WTC11 (cell line): Measurements from ENCODE around the gene OSCAR. TPM values are rescaled to one million over a fixed set of nuclear protein-coding genes. Genes with fewer than 3 reads are reported as not detected.

Experiments used
- ATAC-seq: fragments of 200-7000 bp; cut with Tn5 transposase; 2 replicates; pipeline ENCODE4 v1.10.0; 2021; ENCODE audit warnings: mild to moderate bottlenecking, moderate library complexity
- CTCF ChIA-PET: fragments of 300-600 bp; sonication (Branson Sonifier 250); formaldehyde crosslinking; loops from one replicate; lab custom pipeline; 2021; ENCODE audit warnings: antibody characterized with exemption; lab: Charles Lee
- POLR2A ChIA-PET: fragments of 350-600 bp; sonication (Branson Sonifier 250); formaldehyde crosslinking; loops from one replicate; lab custom pipeline; 2021; ENCODE audit warnings: antibody characterized with exemption; lab: Charles Lee
- DNase-seq: peaks from one replicate; pipeline ENCODE4 v3.0.0; 2021; ENCODE audit warnings: low spot score
- H3K27ac Mint-ChIP-seq: 2 replicates; pipeline ENCODE4 v1.8.0; 2021; ENCODE audit warnings: mixed read lengths
- H3K27me3 Mint-ChIP-seq: 2 replicates; pipeline ENCODE4 v1.8.0; 2021; ENCODE audit warnings: low read depth, mild to moderate bottlenecking, moderate library complexity, mixed read lengths
- H3K36me3 Mint-ChIP-seq: 2 replicates; pipeline ENCODE4 v1.8.0; 2021; ENCODE audit warnings: mixed read lengths
- H3K4me1 Mint-ChIP-seq: 2 replicates; pipeline ENCODE4 v1.8.0; 2022; ENCODE audit warnings: mixed read lengths
- H3K4me3 Mint-ChIP-seq: 2 replicates; pipeline ENCODE4 v1.8.0; 2021; ENCODE audit warnings: mild to moderate bottlenecking, moderate library complexity, mixed read lengths
- H3K9me3 Mint-ChIP-seq: 2 replicates; pipeline ENCODE4 v1.8.0; 2021; ENCODE audit warnings: mixed read lengths
- ARID4B ChIP-seq: sonication (generic); formaldehyde crosslinking; IDR thresholded peaks from 2 replicates; pipeline ENCODE4 v1.8.0; 2023; ENCODE audit warnings: missing genetic modification reagents, mild to moderate bottlenecking, borderline replicate concordance
- ATF2 ChIP-seq: sonication (generic); formaldehyde crosslinking; IDR thresholded peaks from 2 replicates; pipeline ENCODE4 v1.8.1; 2022; ENCODE audit warnings: low read depth, missing genetic modification reagents, borderline replicate concordance
- CBFB ChIP-seq: sonication (generic); formaldehyde crosslinking; IDR thresholded peaks from 2 replicates; pipeline ENCODE4 v1.8.1; 2022; ENCODE audit warnings: mild to moderate bottlenecking, low read depth, missing genetic modification reagents
- CREM ChIP-seq: sonication (generic); formaldehyde crosslinking; IDR thresholded peaks from 2 replicates; pipeline ENCODE4 v1.8.1; 2022; ENCODE audit warnings: mild to moderate bottlenecking, missing genetic modification reagents, moderate library complexity
- E2F1 ChIP-seq: sonication (generic); formaldehyde crosslinking; IDR thresholded peaks from 2 replicates; pipeline ENCODE4 v1.8.0; 2022; ENCODE audit warnings: mild to moderate bottlenecking, missing genetic modification reagents
- E2F4 ChIP-seq: sonication (generic); formaldehyde crosslinking; IDR thresholded peaks from 2 replicates; pipeline ENCODE4 v1.8.1; 2022; ENCODE audit warnings: low read depth, mild to moderate bottlenecking, moderate library complexity, missing genetic modification reagents, borderline replicate concordance
- FOXJ3 ChIP-seq: sonication (generic); formaldehyde crosslinking; IDR thresholded peaks from 2 replicates; pipeline ENCODE4 v1.9.0; 2021; ENCODE audit warnings: missing genetic modification reagents, mild to moderate bottlenecking, borderline replicate concordance
- JUN ChIP-seq: sonication (generic); formaldehyde crosslinking; IDR thresholded peaks from 2 replicates; pipeline ENCODE4 v1.8.0; 2023; ENCODE audit warnings: mild to moderate bottlenecking, missing genetic modification reagents
- MYBL2 ChIP-seq: sonication (generic); formaldehyde crosslinking; IDR thresholded peaks from 2 replicates; pipeline ENCODE4 v1.8.1; 2023; ENCODE audit warnings: mild to moderate bottlenecking, moderate library complexity, missing genetic modification reagents
- NFYB ChIP-seq: sonication (generic); formaldehyde crosslinking; conservative IDR thresholded peaks from 2 replicates; pipeline ENCODE4 v1.8.0; 2022; ENCODE audit warnings: low read depth, missing genetic modification reagents
- NR2C2 ChIP-seq: sonication (generic); formaldehyde crosslinking; IDR thresholded peaks from 2 replicates; pipeline ENCODE4 v1.8.0; 2022; ENCODE audit warnings: mild to moderate bottlenecking, missing genetic modification reagents
- SMAD4 ChIP-seq: sonication (generic); formaldehyde crosslinking; IDR thresholded peaks from 2 replicates; pipeline ENCODE4 v1.8.0; 2022; ENCODE audit warnings: mild to moderate bottlenecking, missing genetic modification reagents
- SOX15 ChIP-seq: fragments of 250-450 bp; sonication (Bioruptor Pico); IDR thresholded peaks from 2 replicates; pipeline ENCODE4 v1.9.0; 2021; ENCODE audit warnings: mild to moderate bottlenecking
- TCF7 ChIP-seq: sonication (generic); formaldehyde crosslinking; IDR thresholded peaks from 2 replicates; pipeline ENCODE4 v1.8.0; 2022; ENCODE audit warnings: mild to moderate bottlenecking, low read depth, missing genetic modification reagents, moderate library complexity
- TEAD4 ChIP-seq: sonication (generic); formaldehyde crosslinking; IDR thresholded peaks from 2 replicates; pipeline ENCODE4 v1.8.0; 2022; ENCODE audit warnings: mild to moderate bottlenecking, missing genetic modification reagents
- ZMAT4 ChIP-seq: fragments of 250-450 bp; sonication (Bioruptor Pico); IDR thresholded peaks from 2 replicates; pipeline ENCODE4 v1.9.0; 2021; ENCODE audit warnings: mild to moderate bottlenecking
- ZNF263 ChIP-seq: sonication (generic); formaldehyde crosslinking; IDR thresholded peaks from 2 replicates; pipeline ENCODE4 v1.8.1; 2022; ENCODE audit warnings: low read depth, mild to moderate bottlenecking, moderate library complexity, missing genetic modification reagents
- ZNF423 ChIP-seq: fragments of 250-450 bp; sonication (Bioruptor Pico); IDR thresholded peaks from 2 replicates; pipeline ENCODE4 v2.1.2; 2022; ENCODE audit warnings: mild to moderate bottlenecking, moderate library complexity
- total RNA-seq: library from RNA; stranded (reverse); gene quantifications from 3 replicates; pipeline ENCODE4 v1.2.3, GENCODE V29; 2021

Gene OSCAR
- total RNA-seq, 1 experiment from 2014 or later: 2.3 TPM

GRCh38 chr19:54062643-54063042, 38.0 kb downstream of the OSCAR start:
- CTCF ChIA-PET: interaction anchor here (1.5 to 2.0 kb wide), 3 partner anchors 31 to 253 kb away, joined by 5 to 6 read pairs (median 6); no protein-coding TSS in a partner anchor
- Mint-ChIP-seq H3K9me3 (no peaks in the 10 kb centered on the region; the same call in 1 of the 2 replicates), H3K27me3 (no peaks in the 10 kb centered on the region), H3K4me1 (peaks cover 3% of the 10 kb centered on the region; the same call in 1 of the 2 replicates), H3K27ac (no peak overlapping the region), H3K4me3 (no peak overlapping the region), H3K36me3 (no peaks in the 10 kb centered on the region)
- TF ChIP-seq ZMAT4 (CRISPR knock-in tag) (no peak), E2F4 (CRISPR knock-in tag) (no peak), NR2C2 (CRISPR knock-in tag) (no peak)
- POLR2A ChIA-PET: no interaction called here
- DNase-seq (no peak), ATAC-seq (no peak)

- no peaks in the 10 kb centered on the region for H3K4me1 Mint-ChIP-seq
- no peak for TF ChIP-seq ARID4B (CRISPR knock-in tag)
- TF ChIP-seq CBFB (CRISPR knock-in tag): no peak
- TF ChIP-seq, all 79 proteins: peak for 0
- H3K27me3 Mint-ChIP-seq: peaks cover 21% of the 10 kb centered on the region
- no peak overlapping the region for H3K27ac Mint-ChIP-seq
- H3K4me3 Mint-ChIP-seq: no peak overlapping the region
- CTCF ChIA-PET: interaction anchor here (0.7 kb wide), 1 partner anchor 10 kb away, joined by 3 read pairs; no protein-coding TSS in a partner anchor
- POLR2A ChIA-PET: no interaction called here
- ATAC-seq (no peak), DNase-seq (no peak)
- H3K9me3 Mint-ChIP-seq: peaks cover 8% of the 10 kb centered on the region
- H3K36me3 Mint-ChIP-seq: no peaks in the 10 kb centered on the region
These were observed 53.0 kb downstream of the OSCAR start for GRCh38 chr19:54047616-54048015.

GRCh38 chr19:54045771-54046170, 54.8 kb downstream of the OSCAR start:
- ChIA-PET POLR2A (no interaction called here), CTCF (no interaction called here)
- no peak for ATAC-seq
- Mint-ChIP-seq H3K27ac (no peak overlapping the region), H3K9me3 (peaks cover 8% of the 10 kb centered on the region), H3K4me3 (no peak overlapping the region), H3K27me3 (peaks cover 21% of the 10 kb centered on the region), H3K4me1 (peaks cover 11% of the 10 kb centered on the region), H3K36me3 (no peaks in the 10 kb centered on the region)
- no peak for DNase-seq
- TF ChIP-seq NFYB (CRISPR knock-in tag): no peak
- TF ChIP-seq SMAD4 (CRISPR knock-in tag): no peak
- TF ChIP-seq TCF7: no peak
- TF ChIP-seq TEAD4: no peak
- no peak for TF ChIP-seq ATF2 (CRISPR knock-in tag)
- TF ChIP-seq E2F1: no peak
- TF ChIP-seq FOXJ3 (CRISPR knock-in tag): no peak
- TF ChIP-seq ZNF423 (CRISPR knock-in tag): no peak
- no peak for TF ChIP-seq JUN
- TF ChIP-seq CREM: no peak
- no peak for TF ChIP-seq MYBL2 (CRISPR knock-in tag)
- TF ChIP-seq ZNF263 (CRISPR knock-in tag): no peak
- TF ChIP-seq SOX15 (CRISPR knock-in tag): no peak
